ENCODE data around the gene IRGQ.

The IRGQ gene

GRCh38 chr19:43570174-43570791 is 25.7 kb downstream of the IRGQ start:
- no peak for DNase-seq
- Histone ChIP-seq H3K4me3 (no peak overlapping the region), H3K9me3 (no peaks in the 10 kb centered on the region), H3K4me1 (peaks cover 0 to 11% (median 7%) of the 10 kb centered on the region in 4 donors), H3K27me3 (no peaks in the 10 kb centered on the region), H3K27ac (no peak overlapping the region), H3K36me3 (peaks cover 0 to 21% (median 4%) of the 10 kb centered on the region in 3 donors)
- intact Hi-C loops (cut with DNase I; ENCODE audit: low total_unique reads) = no loop called here
- TF ChIP-seq CTCF (IDR thresholded peaks at IDR 0.05) = no peak

DNA sequence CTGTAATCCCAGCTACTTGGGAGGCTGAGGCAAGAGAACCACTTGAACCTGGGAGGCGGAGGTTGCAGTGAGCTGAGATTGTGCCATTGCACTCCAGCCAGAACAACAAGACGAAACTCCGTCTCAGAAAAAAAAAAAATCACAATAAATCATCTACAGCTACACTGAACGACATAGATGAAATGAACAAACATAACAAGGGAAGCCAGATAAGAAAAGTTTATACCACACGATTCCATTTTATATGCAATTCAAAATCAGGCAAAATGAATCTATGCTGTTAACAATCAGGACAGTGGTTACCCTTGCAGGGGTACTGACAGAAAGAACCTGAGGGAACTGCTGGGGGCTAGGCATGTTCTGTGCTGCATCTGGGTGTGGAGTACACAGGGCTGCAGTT is 26.3 kb downstream of the IRGQ start:
- Histone ChIP-seq H3K9me3 (no peaks in the 10 kb centered on the region), H3K27me3 (no peaks in the 10 kb centered on the region), H3K4me1 (peaks cover 0 to 7% (median 4%) of the 10 kb centered on the region in 4 donors), H3K36me3 (peaks cover 0 to 21% (median 4%) of the 10 kb centered on the region in 3 donors), H3K27ac (no peak overlapping the region), H3K4me3 (no peak overlapping the region)
- DNase-seq = no peak
- TF ChIP-seq CTCF (IDR thresholded peaks at IDR 0.05) = no peak
- intact Hi-C loops (cut with DNase I; ENCODE audit: low total_unique reads) = no loop called here

DNA sequence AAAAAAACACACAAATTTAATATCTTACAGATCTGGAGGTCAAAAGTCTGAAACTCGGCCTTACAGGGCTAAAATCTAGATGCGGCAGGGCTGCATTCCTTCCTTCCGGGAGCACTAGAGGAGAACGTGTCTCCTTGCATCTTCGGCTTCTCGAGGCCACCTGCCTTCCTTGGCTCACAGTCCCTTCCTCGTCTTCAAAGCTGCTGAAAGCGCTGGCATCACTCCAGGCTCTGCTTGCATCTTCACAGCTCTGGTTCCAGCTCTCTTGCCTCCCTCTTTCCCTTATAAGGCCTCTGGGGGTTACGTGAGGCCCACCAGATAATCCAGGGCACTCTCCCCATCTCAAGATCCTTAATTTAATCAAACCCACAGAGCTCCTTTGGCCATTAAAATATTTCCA is 31.1 kb downstream of the IRGQ start:
- H3K4me1 ChIP-seq = peaks cover 0 to 19% (median 11%) of the 10 kb centered on the region in 4 donors
- no peak overlapping the region for H3K27ac ChIP-seq
- no peak overlapping the region for H3K4me3 ChIP-seq
- H3K36me3 ChIP-seq = peaks cover 1 to 20% (median 18%) of the 10 kb centered on the region in 3 donors
- DNase-seq = no peak
- no peak for TF ChIP-seq CTCF (IDR thresholded peaks at IDR 0.05)
- H3K27me3 ChIP-seq = no peaks in the 10 kb centered on the region
- intact Hi-C loops (cut with DNase I; ENCODE audit: low total_unique reads) = no loop called here
- H3K9me3 ChIP-seq = no peaks in the 10 kb centered on the region

DNA sequence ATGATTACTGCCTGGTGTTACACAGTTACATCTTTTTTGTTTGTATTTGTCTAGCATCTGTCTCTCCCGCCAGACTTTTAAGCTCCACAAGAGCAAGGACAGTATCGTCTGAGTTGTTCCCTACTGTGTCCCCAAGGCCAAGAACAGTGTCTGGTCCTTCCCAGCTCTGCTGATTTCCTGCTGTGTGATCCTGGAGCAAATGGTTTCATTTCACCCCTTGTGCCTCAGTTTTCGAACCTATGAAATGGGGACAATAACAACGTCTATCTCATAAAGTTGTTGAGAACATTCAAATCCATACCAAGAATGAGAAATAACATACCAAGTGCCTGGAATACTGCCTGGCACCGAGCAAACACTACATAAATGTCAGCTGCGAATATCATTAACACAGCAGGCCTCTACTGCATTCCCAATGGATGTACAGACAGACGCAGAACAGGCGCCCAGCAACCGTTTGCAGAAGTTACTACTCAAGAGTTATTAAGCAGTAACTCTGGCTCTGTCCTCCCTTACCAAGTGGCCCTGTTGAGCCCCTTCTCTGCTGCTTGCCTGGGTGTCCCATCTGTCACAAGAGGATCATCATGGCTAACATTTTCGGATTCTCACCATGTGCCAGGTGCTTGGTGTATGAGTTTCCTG is 32.0 kb downstream of the IRGQ start:
- TF ChIP-seq CTCF (IDR thresholded peaks at IDR 0.05) = no peak
- Histone ChIP-seq H3K36me3 (peaks cover 6 to 27% (median 21%) of the 10 kb centered on the region in 3 donors), H3K27me3 (no peaks in the 10 kb centered on the region), H3K9me3 (no peaks in the 10 kb centered on the region), H3K4me3 (no peak overlapping the region), H3K27ac (peak overlapping the region in 1 of 2 donors; percentile 50), H3K4me1 (peaks cover 0 to 19% (median 11%) of the 10 kb centered on the region in 4 donors)
- intact Hi-C loops (cut with DNase I; ENCODE audit: low total_unique reads) = no loop called here
- DNase-seq = no peak

DNA sequence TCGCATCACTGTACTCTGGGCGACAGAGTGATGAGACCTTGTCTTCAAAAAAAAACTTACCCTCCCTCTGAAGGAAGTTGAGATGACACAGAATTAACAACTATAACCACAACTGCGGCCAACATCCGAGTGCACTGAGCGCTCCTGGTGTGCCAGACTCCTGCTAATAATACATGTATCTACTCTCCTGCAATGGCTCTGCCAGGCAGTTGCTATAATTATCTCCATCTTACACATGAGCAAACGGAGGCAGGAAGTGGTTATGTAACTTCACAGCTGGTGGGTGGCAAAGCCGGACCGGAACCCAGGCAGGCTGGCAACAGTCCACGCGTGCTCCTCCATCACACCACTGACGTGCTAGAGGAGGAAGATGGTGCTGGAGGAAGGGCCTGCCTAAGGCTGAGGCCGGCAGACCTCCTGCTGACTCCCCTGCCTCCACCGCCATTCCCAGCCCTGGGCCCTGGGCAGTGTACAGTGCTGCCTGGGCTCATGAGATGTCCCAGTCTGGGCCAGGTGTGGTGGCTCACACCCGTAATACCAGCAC is 33.2 kb downstream of the IRGQ start:
- no peaks in the 10 kb centered on the region for H3K27me3 ChIP-seq
- peak; percentile 82 to 89 for DNase-seq
- intact Hi-C loops (cut with DNase I; ENCODE audit: low total_unique reads) = no loop called here
- H3K36me3 ChIP-seq = peaks cover 18 to 37% (median 30%) of the 10 kb centered on the region in 3 donors
- H3K9me3 ChIP-seq = no peaks in the 10 kb centered on the region
- no peak for TF ChIP-seq CTCF (IDR thresholded peaks at IDR 0.05)
- H3K4me3 ChIP-seq = no peak overlapping the region
- H3K4me1 ChIP-seq = peaks cover 0 to 19% (median 11%) of the 10 kb centered on the region in 4 donors
- H3K27ac ChIP-seq = peak overlapping the region; percentile 54 to 55

All from tibial artery (tissue), 4 donors.